ENCODE measurements around the gene ATP6V0C.
"Not testable (repeated sequence)": the region's sequence is repeated elsewhere in the genome, so short reads cannot be mapped to it uniquely, and the experiment has no call there.

The ATP6V0C gene

DNA sequence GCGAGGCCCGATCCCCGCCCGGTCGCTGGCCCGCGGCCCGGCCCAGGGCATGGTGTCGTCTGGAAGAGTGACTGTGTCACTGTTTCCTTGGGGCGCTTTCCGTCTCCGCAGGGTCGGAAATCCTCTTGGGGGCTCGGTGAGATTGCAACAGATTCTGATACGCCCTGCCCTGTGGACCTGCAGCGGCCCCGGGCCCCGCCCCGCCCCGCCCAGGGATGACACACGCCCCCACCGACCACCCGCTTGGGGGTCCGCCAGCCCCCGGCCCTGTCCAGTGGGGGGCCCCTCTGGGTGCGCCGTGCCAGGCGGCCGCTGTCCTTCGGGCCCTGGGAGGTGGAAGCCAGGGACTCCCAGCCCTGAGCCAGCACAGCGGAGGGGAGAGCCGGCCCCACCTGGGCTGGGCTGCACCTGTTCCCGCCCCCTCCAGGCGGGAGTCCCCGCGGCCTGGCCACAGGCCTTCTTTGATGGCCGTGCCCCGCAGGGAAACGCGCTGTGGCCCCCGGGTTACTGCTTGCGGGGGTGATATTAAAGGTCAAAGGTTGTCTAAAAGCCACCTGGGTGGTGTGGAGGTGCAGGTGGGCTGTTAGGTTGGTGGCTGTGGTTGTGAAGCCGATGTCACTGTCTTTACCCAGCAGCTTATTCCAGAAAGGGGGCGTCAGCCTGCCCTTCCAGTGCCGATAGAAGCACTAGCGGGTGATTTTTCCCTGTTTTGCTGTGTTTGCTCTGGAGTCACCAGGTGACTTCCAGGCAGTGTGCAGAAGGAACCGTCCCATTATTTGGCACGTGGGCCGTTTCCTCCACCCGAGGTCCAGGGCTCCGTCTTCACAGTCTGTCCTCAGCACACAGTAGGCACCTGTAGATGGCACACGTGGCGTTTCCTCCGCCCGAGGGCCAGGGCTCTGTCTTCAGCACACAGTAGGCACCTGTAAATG lies 38.1 kb upstream of the ATP6V0C start:
- no peak for DNase-seq

DNA sequence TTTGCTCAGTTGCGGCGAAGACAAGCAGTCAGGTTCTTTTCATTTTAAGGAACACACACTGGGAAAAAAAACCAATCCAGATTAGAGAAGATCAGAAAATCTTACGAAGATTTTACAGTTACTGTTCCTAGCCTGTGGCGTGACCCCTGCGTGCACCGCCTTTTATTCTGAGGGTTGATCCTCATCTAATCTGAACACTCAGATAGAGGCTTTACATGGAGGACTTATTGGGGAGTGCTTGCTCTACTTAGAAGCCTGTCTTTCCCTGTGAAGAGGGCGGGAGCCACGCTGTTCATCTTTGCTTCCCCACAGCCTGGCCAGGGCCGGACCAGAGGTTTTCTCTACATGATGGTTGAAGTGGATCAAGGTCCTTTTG lies 37.4 kb upstream of the ATP6V0C start:
- no peak for DNase-seq

DNA sequence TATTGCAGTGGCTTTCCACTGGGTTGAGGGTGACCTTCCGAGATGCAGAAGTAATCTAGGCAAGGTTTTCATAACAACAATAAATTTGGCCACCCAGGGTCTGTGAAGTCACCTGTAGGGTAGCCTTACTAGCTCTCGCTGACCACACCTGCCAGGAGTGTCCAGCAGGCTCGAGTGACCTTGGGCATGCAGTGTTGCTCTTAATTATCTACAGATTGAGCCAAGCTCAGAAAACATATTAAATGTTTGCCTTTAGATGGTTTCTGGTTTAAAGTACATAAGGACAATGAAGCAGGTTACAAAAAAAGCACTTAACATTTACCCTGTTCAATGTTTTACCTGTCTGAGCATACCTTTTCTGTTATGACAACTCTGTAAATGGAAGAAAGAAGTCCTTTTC lies 37.0 kb upstream of the ATP6V0C start:
- no peak for DNase-seq

DNA sequence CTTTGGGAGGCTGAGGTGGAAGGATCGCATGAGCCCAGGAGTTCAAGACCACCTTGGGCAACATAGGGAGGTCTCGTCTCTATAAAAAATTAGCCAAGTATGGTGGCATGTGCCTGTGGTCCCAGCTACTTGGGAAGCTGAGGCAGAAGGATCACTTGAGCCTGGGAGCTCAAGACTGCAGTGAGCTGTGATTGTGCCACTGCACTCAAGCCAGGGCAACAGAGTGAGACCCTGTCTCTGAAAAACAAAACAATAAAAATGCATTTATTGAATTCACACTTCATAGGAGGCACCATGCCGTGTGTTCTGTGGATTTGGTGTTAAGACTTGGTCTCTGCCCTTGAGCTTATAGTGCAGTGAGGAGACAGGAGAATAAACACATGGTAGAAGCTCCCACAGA lies 36.4 kb upstream of the ATP6V0C start:
- no peak for DNase-seq

DNA sequence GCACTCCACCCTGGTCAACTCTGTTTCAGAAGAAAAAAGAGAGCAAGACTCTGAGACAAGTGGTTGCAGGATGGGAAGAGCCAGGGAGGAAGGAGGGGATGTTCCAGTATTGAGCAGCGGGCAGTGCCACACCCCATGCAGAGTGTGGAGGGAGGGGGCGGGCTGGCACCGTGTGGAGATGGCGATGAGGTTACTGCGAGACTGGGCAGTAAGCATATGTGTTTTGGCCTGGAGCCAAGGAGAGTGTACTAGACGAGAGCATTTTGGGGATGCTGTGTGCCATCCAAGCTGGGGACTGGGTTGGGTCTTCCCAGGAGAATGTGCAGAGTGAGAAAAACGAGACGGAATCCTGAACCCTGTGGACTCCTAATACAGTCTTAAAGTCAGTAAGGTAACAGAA lies 35.5 kb upstream of the ATP6V0C start:
- peak; percentile 35 for DNase-seq

DNA sequence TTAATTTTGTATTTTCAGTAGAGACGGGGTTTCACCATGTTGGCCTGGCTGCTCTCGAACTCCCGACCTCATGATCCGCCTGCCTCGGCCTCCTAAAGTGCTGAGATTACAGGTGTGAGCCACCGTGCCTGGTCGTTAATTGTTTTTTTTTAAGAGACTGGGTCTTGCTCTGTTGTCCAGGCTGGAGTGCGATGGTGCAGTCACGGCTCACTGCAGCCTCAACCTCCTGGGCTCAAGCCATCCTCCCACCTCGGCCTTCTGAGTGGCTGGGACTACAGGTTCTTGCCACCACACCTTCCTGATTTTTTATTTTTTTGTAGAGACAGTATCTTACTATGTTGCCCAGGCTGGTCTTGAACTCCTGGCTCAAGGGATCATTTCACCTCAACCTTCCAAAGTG lies 33.8 kb upstream of the ATP6V0C start:
- not testable (repeated sequence) for DNase-seq

DNA sequence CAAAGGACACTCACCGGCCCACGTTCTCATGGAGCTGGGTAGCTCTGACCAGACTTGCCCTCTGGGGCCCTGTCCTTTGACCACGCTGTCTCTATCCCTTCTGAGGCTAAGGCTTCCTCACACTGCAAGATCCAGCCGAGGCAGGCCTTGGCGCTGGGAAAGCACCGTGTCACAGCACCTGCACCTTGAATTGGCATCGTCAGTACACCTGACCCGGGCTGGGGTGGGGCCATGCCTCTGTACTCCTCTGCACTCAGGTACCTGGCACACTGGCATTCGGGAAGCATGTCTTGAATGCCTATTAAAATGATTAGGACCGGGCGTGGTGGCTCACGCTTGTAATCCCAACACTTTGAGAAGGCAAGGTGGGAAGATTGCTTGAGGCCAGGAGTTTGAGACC lies 32.8 kb upstream of the ATP6V0C start:
- DNase-seq: no peak

DNA sequence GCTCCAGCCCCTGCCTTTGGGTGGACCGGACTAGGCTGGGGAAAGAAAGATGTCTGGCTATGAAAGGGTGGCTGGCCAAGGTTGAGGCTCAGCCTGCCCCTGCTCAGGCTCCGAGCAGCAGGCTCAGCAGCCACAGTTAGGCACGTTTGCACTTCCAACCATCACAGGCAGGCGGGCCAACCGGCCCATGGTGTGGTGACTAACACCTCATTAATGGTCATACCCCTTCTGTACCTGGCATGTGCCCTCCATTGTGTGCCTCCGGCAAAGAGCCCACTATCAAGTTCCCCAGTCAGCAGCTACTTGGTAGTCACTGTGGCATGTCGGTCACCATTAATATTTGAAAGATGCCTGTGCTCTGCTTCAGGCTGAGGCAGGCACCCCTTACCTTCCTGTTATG lies 32.1 kb upstream of the ATP6V0C start:
- peak; percentile 22 for DNase-seq

DNA sequence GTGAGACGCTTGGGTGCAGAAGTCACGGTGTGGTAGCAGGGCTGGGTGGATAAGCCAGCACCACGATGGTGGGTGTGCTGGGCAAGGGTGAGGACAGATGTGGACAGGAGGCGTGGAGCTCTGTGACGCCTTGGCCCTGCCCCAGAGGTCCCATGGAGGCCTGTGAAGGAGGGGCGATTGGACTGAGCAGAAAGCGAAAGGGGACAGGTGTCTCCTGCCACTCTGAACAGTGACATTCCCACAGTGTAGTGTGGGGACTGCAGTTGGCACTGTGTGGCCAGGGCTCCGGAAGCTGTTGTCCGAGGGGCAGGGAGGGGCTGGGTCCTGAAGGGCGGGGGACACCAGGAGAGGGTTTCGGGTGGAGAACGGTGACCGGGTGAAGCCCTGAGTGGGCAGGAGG lies 31.5 kb upstream of the ATP6V0C start:
- DNase-seq: no peak

DNA sequence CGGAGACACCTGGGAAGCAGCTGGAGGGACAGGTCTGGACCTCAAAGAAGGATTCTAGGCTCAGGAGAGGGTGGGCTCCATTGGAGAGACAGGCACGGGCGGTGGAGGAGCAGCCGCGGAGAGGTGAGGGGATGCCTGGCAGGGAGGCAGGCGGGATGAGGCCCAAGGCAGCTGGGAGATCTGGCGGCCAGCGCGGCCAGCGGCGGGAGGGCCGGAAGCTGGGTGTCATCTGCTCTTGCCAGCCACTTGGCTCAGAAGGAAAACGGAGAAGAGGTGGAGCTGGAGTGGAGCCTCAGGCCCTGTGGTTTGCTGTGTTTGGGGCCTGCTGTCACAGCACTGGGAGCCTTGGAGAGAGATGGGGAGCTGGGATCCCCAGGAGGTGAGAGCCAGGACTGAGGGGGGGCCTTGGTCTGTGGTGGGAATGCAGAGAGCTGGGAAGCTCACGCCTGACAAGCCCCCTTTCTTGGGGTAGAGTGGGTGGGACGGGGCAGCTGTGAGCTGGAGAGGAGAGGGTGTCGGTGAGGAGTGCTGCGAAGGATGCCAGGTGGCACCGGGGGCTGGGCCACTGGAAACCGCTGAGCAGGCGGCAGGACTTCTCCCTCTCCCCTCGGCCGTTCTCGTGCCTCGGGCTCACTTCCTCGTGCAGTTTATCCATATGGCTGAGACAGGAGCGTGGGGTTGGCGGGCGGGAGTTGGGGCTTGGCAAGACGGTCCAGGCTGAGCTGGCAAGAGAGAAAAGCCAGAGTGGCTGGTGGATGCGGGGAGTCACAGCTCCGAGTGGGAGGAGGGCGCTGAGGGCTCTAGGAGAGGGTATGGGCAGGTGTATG lies 30.8 kb upstream of the ATP6V0C start:
- peak; percentile 90 for DNase-seq

DNA sequence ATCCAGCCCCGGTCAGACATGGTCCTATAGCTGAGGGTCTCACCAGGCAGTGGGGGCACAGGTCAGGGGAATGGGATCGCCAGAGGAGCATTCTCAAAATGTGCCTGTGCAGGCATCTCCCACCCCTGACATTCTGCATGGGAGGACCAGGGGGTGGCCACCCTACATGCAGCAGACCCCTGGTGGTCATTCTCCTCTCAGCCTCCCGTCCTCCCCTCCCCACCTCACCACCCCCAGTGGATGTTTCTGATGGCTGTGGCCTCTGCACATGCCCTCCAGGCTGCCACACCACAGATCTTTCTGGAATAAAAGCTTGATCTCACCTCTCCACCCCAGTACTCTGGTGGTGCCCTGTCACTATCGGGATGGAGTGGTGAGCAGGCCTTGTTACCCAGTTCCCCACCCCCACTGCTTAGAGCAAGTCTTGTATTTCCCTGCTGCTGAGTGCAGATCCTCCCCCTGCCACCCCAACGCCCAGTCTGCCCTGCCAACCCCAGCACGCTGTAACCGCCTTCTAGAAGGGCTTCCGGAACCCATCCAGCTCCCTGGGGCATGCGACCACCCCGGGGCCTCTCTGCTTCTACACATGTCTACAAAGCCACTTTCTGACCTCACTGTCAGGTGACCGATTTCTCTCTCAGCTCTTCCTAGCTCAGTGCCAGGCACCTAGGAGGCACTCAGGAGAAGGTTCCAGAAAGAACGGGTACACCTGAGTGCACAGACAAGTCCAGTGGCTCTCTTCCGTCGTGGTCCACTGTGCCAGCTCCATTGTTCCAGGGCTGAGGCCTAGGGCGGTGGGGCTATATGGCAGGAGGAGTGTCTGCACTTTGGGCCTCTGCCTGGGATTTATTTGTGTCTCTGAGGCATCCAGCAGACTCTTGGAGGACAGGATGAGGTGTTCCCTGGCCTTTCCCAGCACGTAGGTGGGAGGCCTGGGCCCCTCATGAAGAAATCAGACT lies 29.5 kb upstream of the ATP6V0C start:
- no peak for DNase-seq

DNA sequence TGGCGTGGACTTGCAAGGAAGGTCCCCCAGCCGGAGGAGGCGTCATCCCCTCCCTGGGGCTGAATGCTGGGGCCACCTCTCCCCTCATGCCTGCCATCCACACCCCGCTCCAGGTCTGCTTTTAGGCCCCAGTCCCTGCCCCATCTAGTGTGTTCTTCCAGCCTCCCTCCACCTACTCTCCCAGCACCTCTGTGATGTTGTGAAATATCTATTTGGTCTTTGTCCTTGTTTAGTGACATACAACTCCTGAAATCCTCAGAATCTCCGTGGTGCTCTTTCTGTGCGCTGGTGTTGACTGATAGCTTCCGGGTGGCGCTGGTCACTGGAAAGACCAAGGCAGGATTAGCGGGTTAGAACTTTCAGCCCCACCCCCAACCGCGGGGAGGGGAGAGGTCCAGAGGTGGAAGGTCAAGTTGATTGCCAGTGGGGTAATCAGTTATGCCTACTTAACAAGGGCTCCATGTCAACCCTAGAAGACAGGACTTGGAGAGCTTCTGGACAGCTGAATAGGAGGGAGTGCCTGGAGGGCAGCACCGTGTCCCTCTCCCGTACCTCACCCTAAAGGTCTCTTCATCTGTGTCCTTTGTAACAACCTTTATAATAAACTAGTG lies 28.7 kb upstream of the ATP6V0C start:
- DNase-seq: no peak

DNA sequence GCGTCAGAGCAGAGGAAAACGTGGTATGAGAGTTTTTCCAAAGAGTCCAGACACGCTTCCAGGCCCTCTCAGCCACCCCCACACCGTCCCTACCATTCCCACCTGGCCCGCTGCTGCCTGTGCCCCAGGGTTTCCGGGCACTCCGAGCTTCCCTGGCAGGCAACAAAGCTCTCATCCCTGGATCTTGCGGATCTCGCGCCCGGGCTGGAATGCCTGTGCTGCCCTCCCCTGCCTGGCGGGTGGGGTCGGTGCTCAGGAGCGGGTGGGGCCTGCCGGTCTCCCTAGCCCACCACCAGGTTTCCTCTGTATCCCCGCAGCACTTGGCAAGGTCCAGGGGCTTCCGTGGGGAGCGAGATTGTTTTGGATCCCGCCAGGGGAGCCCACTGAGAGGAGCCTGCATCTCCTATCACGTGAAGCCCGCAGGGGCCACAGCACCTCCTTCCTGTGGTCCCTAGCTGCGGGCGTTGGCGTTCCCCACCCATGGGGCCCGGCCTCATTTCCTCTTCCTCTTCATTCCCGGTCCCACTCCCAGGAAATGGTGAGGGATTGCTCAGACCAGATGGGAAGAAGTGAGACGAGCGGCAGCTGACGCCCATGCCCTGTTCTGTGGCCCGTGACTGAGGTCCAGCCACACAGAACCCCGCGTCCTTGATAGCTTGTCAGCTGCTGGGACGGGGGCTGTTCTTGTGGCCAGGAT lies 27.8 kb upstream of the ATP6V0C start:
- no peak for DNase-seq

DNA sequence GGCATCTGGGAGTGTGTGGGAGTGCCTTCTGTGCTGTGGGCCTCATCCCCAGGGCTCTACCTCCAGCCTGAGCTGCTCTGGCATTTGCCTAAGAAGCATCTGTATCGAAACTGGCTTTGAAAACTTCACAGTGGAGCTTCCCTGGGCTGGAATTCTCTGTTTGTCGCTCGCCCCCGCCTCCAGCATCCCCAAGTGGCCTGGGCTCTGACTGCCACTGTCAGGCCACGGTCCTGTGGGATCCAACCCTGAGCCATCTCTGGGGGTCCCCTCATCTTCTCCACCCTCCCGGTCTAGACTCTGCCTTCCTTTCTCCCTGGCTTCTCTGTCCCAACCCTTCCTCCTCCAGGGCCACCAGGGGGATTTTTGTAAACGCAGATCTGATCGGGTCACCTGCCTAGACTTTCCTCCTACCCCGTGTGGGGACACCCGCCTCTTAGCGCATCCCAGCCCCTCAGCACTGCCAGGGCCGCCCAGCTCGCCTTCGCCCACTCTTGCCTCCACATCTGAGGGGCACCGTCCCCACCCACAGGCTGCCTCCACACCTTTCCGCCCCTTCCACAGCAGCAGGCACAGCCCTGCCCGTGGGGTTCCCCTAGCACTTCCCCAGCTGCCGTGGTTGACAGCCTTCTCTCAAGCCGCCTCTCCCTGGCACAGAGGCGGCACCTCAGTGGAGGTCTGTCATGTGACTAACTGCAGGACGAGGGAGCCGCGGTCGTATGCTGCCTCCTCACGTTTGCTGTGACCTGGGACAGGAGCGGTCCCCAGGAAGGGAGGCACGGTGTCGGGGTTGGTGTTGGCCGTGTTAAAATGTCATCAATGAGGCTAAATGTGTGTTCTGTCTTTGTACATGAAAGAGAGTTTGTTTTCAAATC lies 26.9 kb upstream of the ATP6V0C start:
- DNase-seq: peak; percentile 41

DNA sequence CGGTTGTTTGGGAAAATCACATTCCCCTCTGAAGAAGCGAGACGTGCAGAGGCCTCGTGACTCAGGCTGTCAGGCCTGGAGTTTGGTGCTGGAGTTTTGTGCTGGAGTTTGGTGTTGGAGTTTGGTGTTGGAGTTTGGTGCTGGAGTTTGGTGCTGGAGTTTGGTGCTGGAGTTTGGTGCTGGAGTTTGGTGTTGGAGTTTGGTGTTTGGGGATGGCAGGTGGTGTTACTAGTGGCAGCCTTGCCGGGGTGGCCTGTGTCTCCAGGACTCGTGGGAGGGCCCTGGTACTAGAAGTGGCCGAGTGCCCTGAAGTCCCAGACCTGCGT lies 26.3 kb upstream of the ATP6V0C start:
- no peak for DNase-seq

DNA sequence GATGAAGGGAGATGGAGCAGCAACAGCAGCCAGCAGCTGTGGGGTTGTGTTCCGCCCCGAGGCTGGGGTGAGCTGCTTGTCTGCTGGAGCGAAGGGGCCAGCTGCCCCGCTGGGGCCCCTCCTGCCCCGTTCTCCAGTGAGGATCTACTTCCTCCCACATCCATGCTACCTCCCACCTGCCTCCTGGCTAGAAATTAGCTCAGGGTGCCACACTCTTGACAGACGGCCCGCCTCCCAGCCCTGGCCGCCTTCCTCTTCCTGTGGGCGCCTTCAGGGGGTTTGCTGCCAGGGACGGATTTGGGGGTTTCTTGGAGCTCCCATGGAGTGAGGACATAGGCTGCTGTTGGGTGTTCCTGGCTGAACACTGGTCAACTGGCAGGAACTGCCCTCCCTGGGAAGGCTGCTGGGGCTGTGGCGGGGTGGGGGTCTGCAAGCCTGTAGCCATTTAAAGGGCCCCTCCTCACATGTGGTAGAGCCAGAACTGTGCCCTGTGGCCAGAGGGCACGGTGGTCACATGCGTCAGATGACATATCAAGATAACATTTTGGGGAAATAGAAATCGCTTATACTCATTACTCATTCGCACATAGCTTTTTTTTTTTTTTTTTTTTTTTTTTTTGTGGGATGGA lies 25.7 kb upstream of the ATP6V0C start:
- DNase-seq: no peak

DNA sequence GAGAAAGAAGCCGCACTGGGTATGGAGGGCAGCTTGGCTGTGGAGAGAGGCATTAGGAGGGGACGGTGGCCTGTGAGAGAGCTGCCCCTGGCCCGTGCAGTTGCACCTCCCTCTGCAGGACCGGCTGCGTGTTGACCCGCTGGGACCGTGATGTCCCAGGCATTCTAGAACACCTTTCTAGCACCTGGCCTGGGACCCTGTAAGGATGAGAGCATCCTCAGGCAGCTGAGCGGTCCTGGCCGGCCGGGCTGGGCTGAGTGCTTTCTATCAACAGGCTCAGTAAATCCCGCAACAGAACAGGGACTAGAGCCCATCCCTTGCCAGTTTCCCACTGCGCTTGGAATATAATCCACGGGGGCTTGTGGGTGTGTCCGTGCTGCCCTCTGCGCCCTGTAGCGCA lies 24.2 kb upstream of the ATP6V0C start:
- peak; percentile 45 for DNase-seq

DNA sequence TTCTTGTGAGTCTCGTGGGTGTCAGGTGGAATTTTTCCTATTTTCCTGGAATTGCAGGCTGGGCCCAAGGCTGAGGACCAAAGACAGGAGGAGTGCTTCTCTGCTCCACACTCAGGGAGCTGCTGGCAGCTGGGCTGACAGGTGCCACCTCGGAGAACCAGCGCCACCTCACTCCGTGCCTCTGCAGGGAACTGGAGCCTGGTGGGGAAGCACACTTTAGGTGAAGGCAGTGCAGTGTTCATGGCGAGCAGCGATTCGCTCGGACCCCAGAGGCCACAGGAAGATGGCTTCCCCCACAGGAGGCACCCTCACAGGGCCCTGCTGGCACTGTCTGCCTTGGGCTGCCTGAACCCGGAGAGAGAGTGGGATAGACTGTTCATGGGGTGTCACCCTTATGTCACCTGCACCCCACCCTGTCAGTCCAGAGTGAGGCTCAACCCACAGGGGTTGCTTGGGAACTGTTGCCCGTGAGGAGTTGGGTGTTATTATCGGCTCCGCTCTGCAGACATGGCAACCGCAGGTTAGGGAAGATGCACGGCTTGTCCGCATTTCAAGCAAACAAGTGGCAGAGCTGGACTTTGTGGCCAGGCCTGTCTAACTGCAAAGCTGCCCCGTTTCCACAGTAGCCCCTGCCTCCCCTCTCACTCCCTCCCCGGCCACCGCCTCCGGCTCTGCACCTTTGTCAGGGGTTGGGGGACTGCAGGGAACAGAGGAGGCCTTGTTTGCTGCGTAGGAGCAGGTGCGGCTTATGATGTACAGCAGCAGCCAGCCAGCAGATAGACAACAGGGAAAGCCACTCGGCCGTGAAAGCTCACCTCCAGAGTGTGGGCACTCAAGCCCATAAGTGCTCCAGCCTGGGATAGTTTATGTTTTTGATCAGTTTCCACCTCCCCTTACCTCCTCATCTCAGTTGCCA lies 23.3 kb upstream of the ATP6V0C start:
- peak; percentile 91 for DNase-seq

DNA sequence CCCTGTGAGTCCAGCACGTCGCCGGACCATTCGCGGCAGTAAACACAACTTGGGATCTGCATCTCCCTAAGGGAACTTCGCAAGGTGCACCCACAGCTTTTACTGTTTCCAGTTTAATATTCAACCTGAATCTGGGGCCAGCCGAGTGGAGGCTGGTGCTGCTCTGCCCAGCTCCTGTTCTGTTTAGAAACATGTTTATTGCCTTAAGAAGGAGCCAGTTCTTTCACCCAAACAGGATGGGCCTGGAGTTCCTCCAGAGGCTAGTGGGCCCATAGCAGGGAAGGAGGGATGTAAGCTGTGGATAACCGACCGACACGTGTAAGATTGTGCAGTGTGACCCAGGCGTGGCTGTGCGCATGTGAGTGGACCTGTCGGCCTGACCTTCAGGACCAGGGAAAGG lies 21.5 kb upstream of the ATP6V0C start:
- no peak for DNase-seq
